DMS 273 (cell line): ENCODE results near the gene CD93.

Experiments
- DNase-seq: peaks from one replicate; lab custom pipeline; 2025; ENCODE audit not compliant: unreplicated experiment; lab: John Stamatoyannopoulos, UW

CD93 gene

GRCh38 chr20:23120936-23121750 lies 35.0 kb upstream of the CD93 start:
- DNase-seq = no peak

GRCh38 chr20:23120261-23120660 lies 34.1 kb upstream of the CD93 start:
- no peak for DNase-seq

- DNase-seq = no peak
These were observed 33.5 kb upstream of the CD93 start for GRCh38 chr20:23119456-23120216.

GRCh38 chr20:23118766-23119165 lies 32.6 kb upstream of the CD93 start:
- DNase-seq = no peak

GRCh38 chr20:23118144-23118543 lies 32.0 kb upstream of the CD93 start:
- no peak for DNase-seq

GRCh38 chr20:23117738-23118137 lies 31.6 kb upstream of the CD93 start:
- no peak for DNase-seq

- DNase-seq = no peak
These were observed 30.4 kb upstream of the CD93 start for GRCh38 chr20:23116311-23117089.

- no peak for DNase-seq
These were observed 29.7 kb upstream of the CD93 start for GRCh38 chr20:23115822-23116221.

- no peak for DNase-seq
These were observed 28.4 kb upstream of the CD93 start for GRCh38 chr20:23114448-23115082.

- no peak for DNase-seq
These were observed 27.9 kb upstream of the CD93 start for GRCh38 chr20:23114018-23114417.

GRCh38 chr20:23112595-23112994 lies 26.5 kb upstream of the CD93 start:
- DNase-seq = no peak

- DNase-seq = no peak
These were observed 25.8 kb upstream of the CD93 start for GRCh38 chr20:23111944-23112342.

GRCh38 chr20:23111307-23111943 lies 25.3 kb upstream of the CD93 start:
- no peak for DNase-seq

- no peak for DNase-seq
These were observed 22.7 kb upstream of the CD93 start for GRCh38 chr20:23108871-23109270.

- DNase-seq = no peak
These were observed 21.3 kb upstream of the CD93 start for GRCh38 chr20:23107466-23107865.

- DNase-seq = no peak
These were observed 20.2 kb upstream of the CD93 start for GRCh38 chr20:23106271-23106851.

GRCh38 chr20:23105193-23105592 lies 19.1 kb upstream of the CD93 start:
- DNase-seq = no peak

GRCh38 chr20:23103284-23104018 lies 17.3 kb upstream of the CD93 start:
- DNase-seq = no peak

- no peak for DNase-seq
These were observed 15.7 kb upstream of the CD93 start for GRCh38 chr20:23101696-23102406.
